K562 (cell line): ENCODE results near the gene IFT122. TPM values are rescaled to one million over a fixed set of nuclear protein-coding genes. Genes with fewer than 3 reads are reported as not detected.

ENCODE experiments used
- ATAC-seq: fragments of 200-7000 bp; cut with Tn5 transposase; 3 replicates; pipeline ENCODE4 v1.9.1; 2020; ENCODE audit warnings: moderate library complexity
- BruUV-seq: library from RNA; stranded (reverse); fragments of 400-500 nt; replicated peaks from 2 replicates; lab custom pipeline; 2021; lab: Mats Ljungman, UMichigan
- CTCF ChIA-PET: fragments of 300-600 bp; formaldehyde crosslinking; extraction: SDS; loops from one replicate; lab custom pipeline; 2021; ENCODE audit warnings: low intra/inter-chr PET ratio; lab: Yijun Ruan, JAX
- POLR2A ChIA-PET: fragments of 300-600, 350-650 bp; sonication (Branson Sonifier 250); formaldehyde crosslinking; extraction: SDS; loops from one replicate; lab custom pipeline; 2021; ENCODE audit warnings: antibody characterized with exemption, inconsistent platforms; lab: Yijun Ruan, JAX
- DNase-seq, 4 experiments: peaks; one replicate each; pipeline versions ENCODE4 v3.0.0 to v3.0.0-alpha.2; 2011 to 2018; ENCODE audit warnings: low spot score in 3 of 4, mixed read lengths in 3 of 4; ENCODE audit errors: extremely low read depth in 1 of 4
- FAIRE-seq: peaks from 2 replicates; lab custom pipeline; 2011; peaks lifted over from hg19 to GRCh38; lab: Jason Lieb, UNC
- H2AFZ ChIP-seq: 2 replicates; pipeline ENCODE4 v1.6.0; 2011; ENCODE audit warnings: low read depth, low read length, control low read depth, inconsistent platforms
- H3K27ac ChIP-seq: fragments of 200-600 bp; 3 replicates; pipeline ENCODE4 v1.8.0; 2011; ENCODE audit warnings: low read depth, mild to moderate bottlenecking, control low read depth, inconsistent platforms, low read length, moderate library complexity, mixed read lengths; ENCODE audit errors: extremely low read depth
- H3K27me3 ChIP-seq, 2 experiments: fragments of 300-600 bp in 1 of 2; 2 replicates in 1 of 2; 3 replicates in 1 of 2; pipeline versions ENCODE4 v1.6.0 to v1.8.0; 2011; ENCODE audit warnings: inconsistent platforms in 2 of 2, low read length in 2 of 2, mild to moderate bottlenecking in 1 of 2, mixed read lengths in 1 of 2, moderate library complexity in 1 of 2; ENCODE audit not compliant: control insufficient read depth in 2 of 2, insufficient read depth in 2 of 2
- H3K36me3 ChIP-seq: fragments of 300-600 bp; 3 replicates; pipeline ENCODE4 v1.8.0; 2011; ENCODE audit warnings: mild to moderate bottlenecking, low read length, inconsistent platforms; ENCODE audit not compliant: control insufficient read depth, insufficient read depth
- H3K4me1 ChIP-seq, 2 experiments: fragments of 200-600 bp in 1 of 2; replicated peaks in 1 of 2; 2 replicates in 1 of 2; 3 replicates in 1 of 2; pipeline versions ENCODE4 v1.5.1 to v1.8.0; 2011; ENCODE audit warnings: inconsistent platforms in 2 of 2, low read length in 2 of 2, mild to moderate bottlenecking in 1 of 2, mixed read lengths in 1 of 2, moderate library complexity in 1 of 2; ENCODE audit not compliant: control insufficient read depth in 2 of 2, insufficient read depth in 2 of 2
- H3K4me2 ChIP-seq: 2 replicates; pipeline ENCODE4 v1.6.1; 2011; ENCODE audit warnings: low read length, control low read depth, inconsistent platforms, mixed read lengths; ENCODE audit not compliant: insufficient read depth
- H3K4me3 ChIP-seq: fragments of 200-600 bp; sonication (generic), shearing (Covaris generic); 2 replicates; pipeline ENCODE4 v1.5.1; 2016; ENCODE audit warnings: control low read depth, inconsistent platforms
- H3K79me2 ChIP-seq: fragments of 200-600 bp; 3 replicates; pipeline ENCODE4 v1.8.0; 2011; ENCODE audit warnings: low read length, inconsistent platforms; ENCODE audit not compliant: control insufficient read depth, insufficient read depth
- H3K9ac ChIP-seq, 2 experiments: 2 replicates each; pipeline versions ENCODE4 v1.6.0 to v1.6.1; 2011; ENCODE audit warnings: low read depth in 2 of 2, low read length in 2 of 2, control low read depth in 1 of 2, inconsistent platforms in 1 of 2, mild to moderate bottlenecking in 1 of 2, mixed read lengths in 1 of 2; ENCODE audit not compliant: insufficient read depth in 1 of 2
- H3K9me1 ChIP-seq: one replicate; pipeline ENCODE4 v1.6.0; 2011; ENCODE audit warnings: inconsistent platforms, mild to moderate bottlenecking, low read length, moderate library complexity; ENCODE audit not compliant: control insufficient read depth, insufficient read depth
- H3K9me3 ChIP-seq: replicated peaks from 2 replicates; pipeline ENCODE4 v1.5.1; 2011; ENCODE audit warnings: low read depth, low read length, inconsistent platforms; ENCODE audit not compliant: control insufficient read depth, insufficient read depth
- H4K20me1 ChIP-seq: replicated peaks from 2 replicates; pipeline ENCODE4 v1.6.1; 2011; ENCODE audit warnings: low read length, inconsistent platforms, mixed read lengths; ENCODE audit not compliant: control insufficient read depth, insufficient read depth
- ETS2 ChIP-seq: IDR thresholded peaks from 2 replicates; pipeline ENCODE4 v1.6.1; 2016; ENCODE audit warnings: borderline replicate concordance, missing genetic modification characterization, mild to moderate bottlenecking, moderate library complexity, missing compliant biosample characterization; ENCODE audit not compliant: poor library complexity, severe bottlenecking
- HDAC2 ChIP-seq: fragments of 450-650 bp; IDR thresholded peaks from 2 replicates; pipeline ENCODE4 v1.6.1; 2016; ENCODE audit warnings: mild to moderate bottlenecking
- HNRNPK ChIP-seq: fragments of 200-400 bp; formaldehyde crosslinking; IDR thresholded peaks from one replicate; pipeline ENCODE4 v1.6.1; 2018; ENCODE audit warnings: mild to moderate bottlenecking, low read depth, low read length; ENCODE audit not compliant: poor library complexity, severe bottlenecking
- KDM1A ChIP-seq, 2 experiments: fragments of 450-650 bp; IDR thresholded peaks; 2 replicates each; pipeline ENCODE4 v1.6.1; 2016; ENCODE audit warnings: mild to moderate bottlenecking in 2 of 2
- PCBP2 ChIP-seq: fragments of 200-400 bp; formaldehyde crosslinking; IDR thresholded peaks from 2 replicates; pipeline ENCODE4 v1.6.1; 2018; ENCODE audit warnings: low read length, low read depth, mild to moderate bottlenecking, moderate library complexity; ENCODE audit not compliant: poor library complexity, severe bottlenecking
- PHF8 ChIP-seq: fragments of 200-600 bp; sonication (generic); IDR thresholded peaks from 2 replicates; pipeline ENCODE4 v1.6.1; 2012; ENCODE audit warnings: mixed run types, mild to moderate bottlenecking, inconsistent platforms, low read length, moderate library complexity, borderline replicate concordance
- RCOR1 ChIP-seq, 2 experiments: IDR thresholded peaks; 2 replicates each; pipeline ENCODE4 v1.6.1; 2012; ENCODE audit warnings: low read depth in 2 of 2, low read length in 2 of 2, borderline replicate concordance in 1 of 2, improper control_type of control experiment in 1 of 2
- SNRNP70 ChIP-seq: fragments of 200-400 bp; formaldehyde crosslinking; optimal IDR thresholded peaks from 2 replicates; pipeline ENCODE3; 2017; ENCODE audit warnings: low read depth, low read length
- TARDBP ChIP-seq: fragments of 450-650 bp; IDR thresholded peaks from 2 replicates; pipeline ENCODE4 v1.6.1; 2016
- TEAD4 ChIP-seq, 2 experiments: sonication (generic) in 1 of 2; formaldehyde crosslinking in 1 of 2; IDR thresholded peaks; 2 replicates each; pipeline versions ENCODE4 v1.6.1 to v1.8.0; 2012 to 2022; ENCODE audit warnings: borderline replicate concordance in 1 of 2, inconsistent platforms in 1 of 2, low read length in 1 of 2, mild to moderate bottlenecking in 1 of 2, missing genetic modification reagents in 1 of 2
- YBX1 ChIP-seq: fragments of 450-650 bp; IDR thresholded peaks from 2 replicates; pipeline ENCODE4 v1.7.1; 2016; ENCODE audit warnings: mild to moderate bottlenecking
- ZBTB17 ChIP-seq: fragments of 450-650 bp; formaldehyde crosslinking; IDR thresholded peaks from 2 replicates; pipeline ENCODE4 v1.4.0; 2020; ENCODE audit warnings: mild to moderate bottlenecking
- ZNF589 ChIP-seq: fragments of 200-800 bp; sonication (Bioruptor generic); IDR thresholded peaks from 2 replicates; pipeline ENCODE4 v1.6.1; 2016; ENCODE audit warnings: low read depth, missing genetic modification characterization, missing compliant biosample characterization
- WGBS: fragments of 100-300 bp; shearing (Covaris generic); methylation state at CpG from one replicate; pipeline ENCODE4 v1.1.6; 2016; ENCODE audit warnings: low coverage, mixed read lengths; ENCODE audit not compliant: insufficient coverage; ENCODE audit errors: missing lambda C conversion rate; 5-methylcytosine and 5-hydroxymethylcytosine counted together
- in situ Hi-C: fragments of 300-500 bp; cut with MboI; formaldehyde crosslinking; loops from 4 replicates; pipeline ENCODE4 v1.15.0; 2018; ENCODE audit warnings: inconsistent platforms, mixed read lengths
- intact Hi-C: fragments of 100-400 bp; cut with micrococcal nuclease; formaldehyde crosslinking; loops from 2 replicates; pipeline ENCODE4 v1.14.2; 2022
- polyA plus RNA-seq, 8 experiments: library from polyadenylated mRNA; depleted of rRNA in 4 of 8; stranded (reverse) in 5 of 8; unstranded in 3 of 8; fragments of >200 nt; fragmentation: Nextera tagmentation in 2 of 8; fragmentation: Illumina TruSeq in 1 of 8; extraction: Ambion mirVana in 2 of 8; extraction: Trizol in 1 of 8; gene quantifications; 2 replicates each; pipeline versions ENCODE4 v1.2.1 to v1.2.3, GENCODE V29; 2011 to 2014; ENCODE audit warnings: inconsistent platforms in 1 of 8, missing spikeins in 1 of 8
- total RNA-seq, 7 experiments: library from RNA; depleted of rRNA in 6 of 7; stranded (reverse); fragments of >200 nt in 6 of 7; fragmentation: Illumina TruSeq in 2 of 7; extraction: Trizol in 2 of 7; gene quantifications; 2 replicates each; pipeline versions ENCODE4 v1.2.1 to v1.2.3, GENCODE V29; 2011 to 2021; ENCODE audit warnings: low replicate concordance in 1 of 7
- TF ChIP-seq, protein P1 (sequence below): fragments of 200-400 bp; formaldehyde crosslinking; IDR thresholded peaks from 2 replicates; pipeline ENCODE4 v1.6.1; 2017; ENCODE audit warnings: mild to moderate bottlenecking, low read depth, low read length, moderate library complexity
- TF ChIP-seq, protein P2 (sequence below): fragments of 450-650 bp; IDR thresholded peaks from 2 replicates; pipeline ENCODE4 v1.6.1; 2016; ENCODE audit warnings: missing biosample characterization, missing genetic modification characterization

The IFT122 gene
- total and polyA plus RNA-seq, 9 of the 15 experiments (the other 6 are each of a cell fraction or from before 2014, with no cell fraction given), result 2.4 to 11.5 (median 7.7) TPM

DNA sequence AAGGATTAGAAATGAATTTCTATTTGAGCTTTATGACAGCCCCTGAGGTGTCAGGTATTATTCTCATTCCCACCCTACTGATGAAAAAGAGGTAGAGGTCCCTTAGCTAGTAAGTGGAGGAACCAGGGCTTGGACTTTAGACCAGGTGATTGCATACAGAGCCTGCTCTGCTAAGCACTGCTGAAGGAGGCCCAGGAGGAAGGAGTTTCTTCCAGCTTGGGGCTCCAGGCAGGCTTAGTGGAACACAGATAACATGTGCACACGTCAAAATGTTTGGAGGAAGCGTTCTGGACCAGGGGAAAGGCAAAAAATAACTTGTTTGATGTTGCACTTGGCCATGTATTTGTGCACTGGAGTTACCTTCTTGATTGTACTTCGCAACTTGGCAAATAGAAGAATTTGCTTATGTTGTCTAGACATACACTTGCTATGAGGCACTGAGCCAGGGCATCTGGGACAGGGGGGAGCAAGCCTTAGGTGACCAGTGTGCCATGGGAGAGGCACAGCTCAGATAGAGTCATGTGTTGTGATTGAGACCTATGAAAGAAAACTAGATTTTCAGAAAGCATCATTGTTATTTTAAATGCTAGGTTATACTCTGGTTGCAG is 22.4 kb downstream of the IFT122 start (continued):
- TF ChIP-seq, protein P1, sequence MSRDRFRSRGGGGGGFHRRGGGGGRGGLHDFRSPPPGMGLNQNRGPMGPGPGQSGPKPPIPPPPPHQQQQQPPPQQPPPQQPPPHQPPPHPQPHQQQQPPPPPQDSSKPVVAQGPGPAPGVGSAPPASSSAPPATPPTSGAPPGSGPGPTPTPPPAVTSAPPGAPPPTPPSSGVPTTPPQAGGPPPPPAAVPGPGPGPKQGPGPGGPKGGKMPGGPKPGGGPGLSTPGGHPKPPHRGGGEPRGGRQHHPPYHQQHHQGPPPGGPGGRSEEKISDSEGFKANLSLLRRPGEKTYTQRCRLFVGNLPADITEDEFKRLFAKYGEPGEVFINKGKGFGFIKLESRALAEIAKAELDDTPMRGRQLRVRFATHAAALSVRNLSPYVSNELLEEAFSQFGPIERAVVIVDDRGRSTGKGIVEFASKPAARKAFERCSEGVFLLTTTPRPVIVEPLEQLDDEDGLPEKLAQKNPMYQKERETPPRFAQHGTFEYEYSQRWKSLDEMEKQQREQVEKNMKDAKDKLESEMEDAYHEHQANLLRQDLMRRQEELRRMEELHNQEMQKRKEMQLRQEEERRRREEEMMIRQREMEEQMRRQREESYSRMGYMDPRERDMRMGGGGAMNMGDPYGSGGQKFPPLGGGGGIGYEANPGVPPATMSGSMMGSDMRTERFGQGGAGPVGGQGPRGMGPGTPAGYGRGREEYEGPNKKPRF, result no peak
- TF ChIP-seq PHF8 (no peak), ZBTB17 (CRISPR knock-in tag) (peak; percentile 97), ETS2 (tag) (no peak), TARDBP (0 out of 2 replicates have a peak, but pooled peaks have one; percentile 8), HNRNPK (no peak)

DNA sequence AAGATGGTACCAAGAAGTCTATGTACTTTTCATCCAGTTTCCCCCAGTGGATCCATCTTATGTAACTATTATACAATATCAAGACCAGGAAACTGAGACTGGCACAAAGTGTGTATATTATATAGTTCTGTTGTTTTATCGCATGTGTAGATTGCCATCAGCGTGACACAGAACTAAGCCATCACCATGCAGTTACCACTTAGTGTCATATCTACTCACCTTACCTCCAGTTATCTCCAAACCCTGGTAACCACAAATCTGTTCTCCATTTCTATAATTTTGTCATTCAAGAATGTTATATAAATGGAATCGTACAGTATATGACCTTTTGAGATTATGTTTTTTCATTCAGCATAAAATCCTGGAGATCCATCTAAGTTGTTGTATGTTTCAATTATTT is 23.1 kb downstream of the IFT122 start:
- FAIRE-seq (no peak), ATAC-seq (no peak), DNase-seq (no peak)
- 11% methylated on average over 3 of the region's 3 CpGs for WGBS
- Histone ChIP-seq H3K27me3 (no peaks in the 10 kb centered on the region), H3K9me1 (no peaks in the 10 kb centered on the region), H3K79me2 (no peaks in the 10 kb centered on the region), H3K4me2 (no peak overlapping the region), H2AFZ (no peak overlapping the region), H3K9me3 (no peaks in the 10 kb centered on the region), H4K20me1 (no peaks in the 10 kb centered on the region), H3K4me3 (no peak overlapping the region), H3K27ac (no peak overlapping the region), H3K4me1 (peaks cover 14 to 39% of the 10 kb centered on the region in 2 experiments), H3K9ac (no peak overlapping the region), H3K36me3 (peaks cover 4% of the 10 kb centered on the region; the same call in 1 of the 3 replicates)
- intact Hi-C loops (no loop called here), in situ Hi-C loops (no loop called here)
- CTCF ChIA-PET, result no interaction called here
- POLR2A ChIA-PET, result no interaction called here
- no TSS peak for BruUV-seq
- peak; percentile 27 to 46; a peak in 3 of 4 replicates for TF ChIP-seq KDM1A (IDR thresholded peaks at IDR 0.05)
- no peak for TF ChIP-seq HDAC2
- no peak for TF ChIP-seq YBX1
- TF ChIP-seq ZNF589 (CRISPR knock-in tag), result no peak
- peak; percentile 46; the same call in 1 of the 2 replicates for TF ChIP-seq TEAD4 (IDR thresholded peaks at IDR 0.05; ENCODE audit: low read length)
- TF ChIP-seq TEAD4 (CRISPR knock-in tag; IDR thresholded peaks at IDR 0.05; ENCODE audit: borderline replicate concordance), result no peak
- TF ChIP-seq, protein P2, sequence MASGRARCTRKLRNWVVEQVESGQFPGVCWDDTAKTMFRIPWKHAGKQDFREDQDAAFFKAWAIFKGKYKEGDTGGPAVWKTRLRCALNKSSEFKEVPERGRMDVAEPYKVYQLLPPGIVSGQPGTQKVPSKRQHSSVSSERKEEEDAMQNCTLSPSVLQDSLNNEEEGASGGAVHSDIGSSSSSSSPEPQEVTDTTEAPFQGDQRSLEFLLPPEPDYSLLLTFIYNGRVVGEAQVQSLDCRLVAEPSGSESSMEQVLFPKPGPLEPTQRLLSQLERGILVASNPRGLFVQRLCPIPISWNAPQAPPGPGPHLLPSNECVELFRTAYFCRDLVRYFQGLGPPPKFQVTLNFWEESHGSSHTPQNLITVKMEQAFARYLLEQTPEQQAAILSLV, result no peak
- TF ChIP-seq PCBP2, result no peak
- peak in 1 of 2 experiments; percentile 57; a peak in 2 of 4 replicates for TF ChIP-seq RCOR1 (IDR thresholded peaks at IDR 0.05; ENCODE audit: borderline replicate concordance in 1 of 2, low read depth in 2 of 2, low read length in 2 of 2)
- no peak for TF ChIP-seq SNRNP70
